Ascending aorta (tissue), 2 donors: ENCODE data around the gene SH3PXD2A. TPM values are rescaled to one million over a fixed set of nuclear protein-coding genes. Genes with fewer than 3 reads are reported as not detected.
A peak's percentile ranks its signal among the peaks of the same experiment; 100 is the strongest.

Experiments
- DNase-seq, 2 donors: peaks; one replicate each; pipeline ENCODE4 v3.0.0-alpha.2; 2019; ENCODE audit warnings: low spot score in 2 of 2
- H3K27ac ChIP-seq, 2 donors: fragments of 200-600 bp; sonication (generic); one replicate each; pipeline ENCODE4 v1.5.1; 2016 to 2017; ENCODE audit warnings: mild to moderate bottlenecking in 1 of 2
- H3K27me3 ChIP-seq: fragments of 200-600 bp; sonication (generic); one replicate; pipeline ENCODE4 v1.5.1; 2017
- H3K36me3 ChIP-seq, 2 donors: fragments of 200-600 bp; sonication (generic); one replicate each; pipeline ENCODE4 v1.5.1; 2016
- H3K4me1 ChIP-seq, 2 donors: fragments of 200-600 bp; sonication (generic); one replicate each; pipeline ENCODE4 v1.5.1; 2016 to 2017; ENCODE audit warnings: mild to moderate bottlenecking in 1 of 2
- H3K4me3 ChIP-seq, 2 donors: fragments of 200-600 bp; sonication (generic); one replicate each; pipeline ENCODE4 v1.5.1; 2016 to 2017; ENCODE audit warnings: mild to moderate bottlenecking in 1 of 2
- H3K9me3 ChIP-seq, 2 donors: fragments of 200-600 bp; sonication (generic); one replicate each; pipeline ENCODE4 v1.5.1; 2016
- intact Hi-C: fragments of 100-400 bp; cut with DNase I; formaldehyde crosslinking; loops from one replicate; pipeline ENCODE4 v1.15.1; 2023
- total RNA-seq: library from RNA; depleted of rRNA; stranded (reverse); fragments of >200 nt; gene quantifications from one replicate; pipeline ENCODE4 v1.1.0, GENCODE V29; 2016
- TF ChIP-seq, protein P1 (sequence below), 3 experiments: fragments of 200-600 bp in 2 of 3; fragments of 450-650 bp in 1 of 3; sonication (generic) in 2 of 3; IDR thresholded peaks; one replicate each; pipeline ENCODE4 v1.5.1; 2016 to 2019; ENCODE audit warnings: antibody characterized with exemption in 3 of 3, mild to moderate bottlenecking in 1 of 3, moderate library complexity in 1 of 3

The SH3PXD2A gene
- total RNA-seq, 1 donor from 2014 or later, result 50.0 TPM

DNA sequence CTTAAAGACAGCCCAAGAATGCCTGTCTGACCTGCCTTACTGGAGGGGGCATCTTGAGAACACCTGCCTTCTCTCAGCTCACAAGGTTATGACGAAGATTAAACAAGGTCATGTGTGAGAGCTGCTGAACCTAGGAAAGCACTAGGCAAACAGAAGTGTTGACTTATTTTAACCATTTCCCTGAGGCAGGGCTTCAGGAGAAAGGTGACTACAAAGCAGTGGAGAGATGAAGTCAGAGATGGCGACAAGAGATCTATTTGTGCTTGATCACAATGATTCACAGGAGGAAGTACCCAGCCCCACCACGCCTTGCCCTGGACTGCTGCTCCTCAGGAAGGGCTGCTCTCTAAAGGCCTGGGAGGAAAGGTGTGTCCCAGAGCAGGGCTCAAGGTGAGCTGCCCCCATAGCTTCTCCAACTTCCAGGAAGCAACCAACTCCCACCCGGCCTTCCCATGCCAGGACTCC is 34.9 kb upstream of the SH3PXD2A start:
- Histone ChIP-seq H3K27ac (peak overlapping the region in 1 of 2 donors; percentile 34), H3K27me3 (no peaks in the 10 kb centered on the region), H3K36me3 (peaks cover 13 to 30% of the 10 kb centered on the region in 2 donors), H3K4me3 (no peak overlapping the region), H3K9me3 (no peaks in the 10 kb centered on the region), H3K4me1 (peaks cover 12 to 23% of the 10 kb centered on the region in 2 donors)
- DNase-seq, result no peak
- intact Hi-C loops, result no loop called here
- TF ChIP-seq, protein P1, sequence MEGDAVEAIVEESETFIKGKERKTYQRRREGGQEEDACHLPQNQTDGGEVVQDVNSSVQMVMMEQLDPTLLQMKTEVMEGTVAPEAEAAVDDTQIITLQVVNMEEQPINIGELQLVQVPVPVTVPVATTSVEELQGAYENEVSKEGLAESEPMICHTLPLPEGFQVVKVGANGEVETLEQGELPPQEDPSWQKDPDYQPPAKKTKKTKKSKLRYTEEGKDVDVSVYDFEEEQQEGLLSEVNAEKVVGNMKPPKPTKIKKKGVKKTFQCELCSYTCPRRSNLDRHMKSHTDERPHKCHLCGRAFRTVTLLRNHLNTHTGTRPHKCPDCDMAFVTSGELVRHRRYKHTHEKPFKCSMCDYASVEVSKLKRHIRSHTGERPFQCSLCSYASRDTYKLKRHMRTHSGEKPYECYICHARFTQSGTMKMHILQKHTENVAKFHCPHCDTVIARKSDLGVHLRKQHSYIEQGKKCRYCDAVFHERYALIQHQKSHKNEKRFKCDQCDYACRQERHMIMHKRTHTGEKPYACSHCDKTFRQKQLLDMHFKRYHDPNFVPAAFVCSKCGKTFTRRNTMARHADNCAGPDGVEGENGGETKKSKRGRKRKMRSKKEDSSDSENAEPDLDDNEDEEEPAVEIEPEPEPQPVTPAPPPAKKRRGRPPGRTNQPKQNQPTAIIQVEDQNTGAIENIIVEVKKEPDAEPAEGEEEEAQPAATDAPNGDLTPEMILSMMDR (IDR thresholded peaks at IDR 0.05), result no peak

DNA sequence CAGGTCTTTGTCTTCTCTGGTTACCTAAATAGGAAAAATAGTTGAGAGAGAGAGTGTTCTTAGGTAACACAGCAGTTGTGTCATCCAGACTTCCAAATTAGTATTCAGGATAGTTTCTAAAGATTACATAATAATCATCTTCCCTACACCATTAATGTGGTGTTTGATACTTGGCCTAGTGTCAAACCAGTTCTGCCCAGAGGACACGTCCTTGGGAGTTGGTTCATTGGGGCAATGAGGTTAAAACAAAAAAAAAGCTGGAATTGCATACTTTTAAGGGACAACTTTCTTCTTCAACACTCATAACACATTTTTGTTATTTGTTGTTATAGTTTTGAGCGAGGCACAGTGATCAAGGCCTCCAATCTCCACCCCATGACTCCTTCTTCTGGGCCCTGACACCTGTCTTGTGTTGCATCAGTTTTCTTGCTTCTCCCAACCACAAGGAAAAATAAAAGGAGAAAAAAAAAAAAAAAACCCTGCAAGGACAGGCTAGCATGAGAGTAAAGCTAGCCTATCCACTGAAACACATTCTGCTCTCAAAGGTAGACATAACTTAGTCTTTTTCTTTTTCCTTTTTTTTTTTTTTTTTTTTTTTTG is 33.8 kb upstream of the SH3PXD2A start:
- Histone ChIP-seq H3K4me1 (peaks cover 14 to 22% of the 10 kb centered on the region in 2 donors), H3K27me3 (no peaks in the 10 kb centered on the region), H3K27ac (peak overlapping the region; percentile 68 to 92), H3K36me3 (peaks cover 13 to 30% of the 10 kb centered on the region in 2 donors), H3K4me3 (no peak overlapping the region), H3K9me3 (no peaks in the 10 kb centered on the region)
- intact Hi-C loops, result loop anchor here (2.0 to 5.0 kb wide), 3 partner anchors 20 to 318 kb away; partner anchors contain the start of gene STN1
- TF ChIP-seq, protein P1 (IDR thresholded peaks at IDR 0.05), result no peak
- no peak for DNase-seq

DNA sequence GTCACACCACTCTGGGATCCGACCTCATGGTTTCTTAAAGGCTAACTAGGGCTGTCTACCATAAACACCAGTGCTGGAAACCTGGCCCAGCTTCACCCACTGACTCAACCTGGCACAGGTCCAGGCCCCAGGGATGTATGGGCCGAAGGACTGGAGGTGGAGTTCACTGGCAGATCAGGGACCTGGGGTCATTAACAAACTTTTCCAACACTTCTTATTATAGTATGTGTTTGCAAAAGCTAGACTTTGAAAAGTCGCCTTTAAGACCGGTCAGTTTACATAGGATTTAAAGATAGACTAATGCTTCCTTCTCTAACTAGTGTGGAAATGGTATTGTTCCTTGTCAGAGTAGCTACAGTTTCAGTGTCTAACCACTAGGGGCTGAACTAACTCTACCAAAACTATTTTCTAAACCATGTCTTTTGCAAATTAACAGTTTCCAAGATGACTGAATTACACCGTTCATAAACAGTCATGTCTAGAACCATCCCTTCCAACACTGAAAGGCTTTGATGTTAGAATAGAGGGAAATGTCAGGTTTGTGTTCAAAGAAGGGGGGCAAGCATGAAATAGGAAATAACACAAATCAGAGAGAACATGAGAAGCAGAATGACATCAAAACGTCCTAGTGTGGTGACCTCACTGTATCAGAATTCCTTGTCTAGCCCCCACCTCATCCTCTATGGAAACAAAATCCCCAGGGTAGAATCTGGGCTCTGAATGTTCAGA is 32.9 kb upstream of the SH3PXD2A start:
- TF ChIP-seq, protein P1 (IDR thresholded peaks at IDR 0.05), result peak; percentile 82 to 89 (median 88)
- H3K4me1 ChIP-seq, result peaks cover 12 to 20% of the 10 kb centered on the region in 2 donors
- H3K36me3 ChIP-seq, result peaks cover 13 to 28% of the 10 kb centered on the region in 2 donors
- intact Hi-C loops, result loop anchor here (1.0 to 5.0 kb wide), 5 partner anchors 21 to 319 kb away; partner anchors contain the start of genes SFR1, SLK and STN1
- H3K27ac ChIP-seq, result peak overlapping the region; percentile 68 to 92
- no peaks in the 10 kb centered on the region for H3K27me3 ChIP-seq
- no peak overlapping the region for H3K4me3 ChIP-seq
- H3K9me3 ChIP-seq, result no peaks in the 10 kb centered on the region
- peak; percentile 69 to 95 for DNase-seq

DNA sequence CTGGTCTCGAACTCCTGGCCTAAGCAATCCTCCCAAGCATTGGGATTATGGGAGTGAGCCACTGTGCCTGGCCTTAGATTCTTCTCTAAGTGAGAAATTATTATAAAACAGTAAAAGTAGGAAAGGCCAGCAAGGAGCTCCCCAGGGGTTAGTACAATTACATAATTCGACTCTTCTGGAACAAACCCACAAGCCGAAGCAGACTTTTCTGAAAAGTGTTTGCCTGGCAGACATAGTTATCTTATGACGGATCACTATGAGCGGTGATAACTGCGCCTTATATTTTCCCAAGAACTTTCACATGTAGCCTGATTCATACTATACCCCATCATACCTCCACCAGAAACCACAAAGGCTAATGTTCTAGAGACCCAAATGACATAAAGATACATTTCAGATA is 30.2 kb upstream of the SH3PXD2A start:
- H3K4me3 ChIP-seq, result no peak overlapping the region
- peaks cover 12 to 20% of the 10 kb centered on the region in 2 donors for H3K4me1 ChIP-seq
- H3K27me3 ChIP-seq, result no peaks in the 10 kb centered on the region
- peaks cover 19 to 25% of the 10 kb centered on the region in 2 donors for H3K36me3 ChIP-seq
- no peaks in the 10 kb centered on the region for H3K9me3 ChIP-seq
- TF ChIP-seq, protein P1 (IDR thresholded peaks at IDR 0.05), result no peak
- H3K27ac ChIP-seq, result peak overlapping the region; percentile 68 to 92
- peak in 1 of 2 donors; percentile 74 for DNase-seq
- intact Hi-C loops, result loop anchor here (5.0 kb wide), 1 partner anchor 322 kb away; no protein-coding TSS in a partner anchor

DNA sequence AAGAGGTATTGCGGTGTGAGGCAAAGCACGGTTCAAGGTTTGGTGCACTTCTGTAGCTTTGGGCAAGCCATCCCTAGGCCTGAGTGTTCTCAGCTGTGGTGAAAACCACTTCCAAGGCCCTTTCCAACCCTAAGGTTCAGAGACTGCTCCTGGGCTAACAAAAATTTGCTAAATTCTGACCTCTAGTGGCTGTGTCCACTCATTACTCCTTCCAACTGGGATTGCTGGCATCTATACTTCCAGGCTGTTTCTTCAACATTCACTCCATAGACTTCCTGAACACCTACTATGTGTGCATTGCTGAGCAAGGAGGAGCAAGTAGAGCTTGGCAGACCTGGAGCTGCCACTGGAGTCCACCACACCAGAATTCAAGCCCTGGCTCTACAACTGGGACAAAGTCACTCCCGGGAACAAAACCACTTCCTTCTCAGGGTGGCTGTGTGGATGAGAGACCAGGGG is 29.3 kb upstream of the SH3PXD2A start:
- TF ChIP-seq, protein P1 (IDR thresholded peaks at IDR 0.05), result peak; percentile 35 to 57 (median 54)
- Histone ChIP-seq H3K4me3 (no peak overlapping the region), H3K27me3 (no peaks in the 10 kb centered on the region), H3K36me3 (peaks cover 24 to 29% of the 10 kb centered on the region in 2 donors), H3K4me1 (peaks cover 12 to 20% of the 10 kb centered on the region in 2 donors), H3K27ac (peak overlapping the region; percentile 68 to 92), H3K9me3 (no peaks in the 10 kb centered on the region)
- intact Hi-C loops, result loop anchor here (5.0 kb wide), 1 partner anchor 323 kb away; no protein-coding TSS in a partner anchor
- DNase-seq, result no peak
